Measurements from ENCODE around the gene POLR3A. TPM values are rescaled to one million over a fixed set of nuclear protein-coding genes. Genes with fewer than 3 reads are reported as not detected.
A peak's percentile ranks its signal among the peaks of the same experiment; 100 is the strongest.
"Not testable (repeated sequence)": the region's sequence is repeated elsewhere in the genome, so short reads cannot be mapped to it uniquely, and the experiment has no call there.

The POLR3A gene
- 10 to 100 TPM in 1 of 4 donors, 1 to 10 TPM in 3; 8.2 to 10.2 (median 9.2) TPM for total RNA-seq
- polyA plus RNA-seq, result 3.9 TPM
- long read RNA-seq, donor 1, full-length matches to known transcripts, result 3 of 20 reads
- long read RNA-seq, donor 1, partial matches to known transcripts, result 14 of 20 reads
- long read RNA-seq, donor 1, other reads (novel, unspliced or antisense), result 3 of 20 reads
- long read RNA-seq, donor 2, full-length matches to known transcripts, result 1 of 13 reads
- long read RNA-seq, donor 2, partial matches to known transcripts, result 9 of 13 reads
- long read RNA-seq, donor 2, other reads (novel, unspliced or antisense), result 3 of 13 reads
- long read RNA-seq, donor 3, full-length matches to known transcripts, result 3 of 22 reads
- long read RNA-seq, donor 3, partial matches to known transcripts, result 12 of 22 reads
- long read RNA-seq, donor 3, other reads (novel, unspliced or antisense), result 7 of 22 reads
- long read RNA-seq, donor 4, full-length matches to known transcripts, result 1 of 9 reads
- long read RNA-seq, donor 4, partial matches to known transcripts, result 7 of 9 reads
- long read RNA-seq, donor 4, other reads (novel, unspliced or antisense), result 1 of 9 reads

DNA sequence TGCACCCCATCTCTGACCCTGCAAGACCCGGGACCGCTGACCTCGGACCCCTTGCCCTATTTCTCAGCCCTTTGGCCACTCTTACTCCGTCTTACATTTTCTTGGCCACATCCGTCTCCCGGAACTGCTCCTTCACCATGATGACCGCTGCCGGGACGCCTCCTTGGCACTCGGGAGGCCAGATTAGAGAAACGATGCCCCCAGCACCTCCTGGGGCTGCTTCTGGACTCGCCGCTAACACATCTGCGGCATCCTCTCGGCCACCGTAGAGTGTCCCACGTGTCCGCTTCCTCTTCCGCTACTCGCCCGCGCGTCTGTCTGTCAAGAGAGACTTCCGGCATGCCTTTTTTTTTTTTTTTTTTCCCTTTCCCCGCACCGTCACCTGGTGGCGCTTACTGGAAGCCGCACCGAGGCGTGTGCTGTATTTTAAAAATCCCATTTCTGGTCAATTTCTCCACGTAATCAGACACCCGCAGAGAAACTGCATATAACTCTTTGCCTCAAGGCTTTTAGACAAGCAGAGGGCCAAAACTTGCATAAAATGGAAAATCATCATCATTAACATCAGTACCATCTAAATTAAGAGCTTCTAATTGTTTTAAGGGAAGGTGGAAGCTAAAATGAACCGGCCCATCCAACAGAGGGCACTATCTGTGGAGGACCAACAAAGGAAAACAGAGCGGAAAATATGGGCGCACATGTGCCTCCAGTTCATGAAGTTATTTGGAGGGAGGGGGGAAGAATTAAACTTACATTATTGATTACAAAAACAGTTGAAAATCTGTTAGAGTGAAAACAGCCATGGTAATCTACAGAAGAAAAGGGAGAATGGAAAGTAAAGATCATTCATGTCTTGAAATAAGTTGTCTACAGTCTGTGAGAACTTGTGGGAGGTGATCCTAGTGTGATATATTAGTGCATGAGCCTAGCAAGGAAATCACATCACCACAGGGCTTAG is at the start of gene POLR3A:
TSS of gene POLR3A (minus strand) at position 247 of the 958 bp plus-strand sequence. CDS start at position 139, 108 bp downstream.
- ATAC-seq (peak; percentile 81 to 83), DNase-seq (peak; percentile 98 to 99 (median 98))
- Histone ChIP-seq H3K4me3 (ENCODE audit: low read length) (peak within 1 kb of the TSS; percentile 88), H3K27ac (ENCODE audit: low read length) (peak within 1 kb of the TSS; percentile 67), H3K27me3 (ENCODE audit: control insufficient read depth, insufficient read depth) (no peaks in the 10 kb centered on the region), H3K4me1 (ENCODE audit: control insufficient read depth, insufficient read depth, low read length) (peaks cover 5% of the 10 kb centered on the region), H3K9me3 (ENCODE audit: control insufficient read depth, low read length) (no peaks in the 10 kb centered on the region)
- under 1% methylated on average over 35 of the region's 35 CpGs for WGBS
- intact Hi-C loops (cut with DNase I), result no loop called here

- WGBS, result 87% methylated on average over 4 of the region's 4 CpGs
- no peak for DNase-seq
- intact Hi-C loops (cut with DNase I), result loop anchor here in 1 of 4 donors (10.0 kb wide), 1 partner anchor 106 kb away; no protein-coding TSS in a partner anchor
Measured at GRCh38 chr10:78078539-78079330, 49.4 kb upstream of the POLR3A start.

GRCh38 chr10:78075806-78076205 is 46.5 kb upstream of the POLR3A start:
- DNase-seq; H3K27ac ChIP-seq (ENCODE audit: low read length); H3K4me3 ChIP-seq (ENCODE audit: low read length); H3K9me3 ChIP-seq (ENCODE audit: control insufficient read depth, low read length); ATAC-seq; H3K4me1 ChIP-seq (ENCODE audit: control insufficient read depth, insufficient read depth, low read length); H3K27me3 ChIP-seq (ENCODE audit: control insufficient read depth, insufficient read depth): not testable (repeated sequence)
- intact Hi-C loops (cut with DNase I), result loop anchor here in 1 of 4 donors (10.0 kb wide), 1 partner anchor 109 kb away; no protein-coding TSS in a partner anchor
- 97% methylated on average over 26 of the region's 29 CpGs for WGBS

More at GRCh38 chr10:78078539-78079330, 49.4 kb upstream of the POLR3A start:
- no peak for ATAC-seq
- no peaks in the 10 kb centered on the region for H3K9me3 ChIP-seq (ENCODE audit: control insufficient read depth, low read length)
- no peaks in the 10 kb centered on the region for H3K27me3 ChIP-seq (ENCODE audit: control insufficient read depth, insufficient read depth)
- H3K4me3 ChIP-seq (ENCODE audit: low read length), result no peak overlapping the region
- no peaks in the 10 kb centered on the region for H3K4me1 ChIP-seq (ENCODE audit: control insufficient read depth, insufficient read depth, low read length)
- H3K27ac ChIP-seq (ENCODE audit: low read length), result no peak overlapping the region

- intact Hi-C loops (cut with DNase I), result loop anchor here in 1 of 4 donors (10.0 kb wide), 1 partner anchor 112 kb away; no protein-coding TSS in a partner anchor
- H3K4me3 ChIP-seq (ENCODE audit: low read length), result no peak overlapping the region
- ATAC-seq, result no peak
Measured at GRCh38 chr10:78072504-78072903, 43.2 kb upstream of the POLR3A start.

GRCh38 chr10:78071857-78072179 is 42.5 kb upstream of the POLR3A start:
- ATAC-seq (peak in 1 of 2 donors; percentile 24), DNase-seq (no peak)
- Histone ChIP-seq H3K27me3 (ENCODE audit: control insufficient read depth, insufficient read depth) (no peaks in the 10 kb centered on the region), H3K9me3 (ENCODE audit: control insufficient read depth, low read length) (no peaks in the 10 kb centered on the region), H3K4me3 (ENCODE audit: low read length) (no peak overlapping the region), H3K27ac (ENCODE audit: low read length) (no peak overlapping the region), H3K4me1 (ENCODE audit: control insufficient read depth, insufficient read depth, low read length) (peaks cover 2% of the 10 kb centered on the region)
- intact Hi-C loops (cut with DNase I), result loop anchor here in 1 of 4 donors (10.0 kb wide), 1 partner anchor 113 kb away; no protein-coding TSS in a partner anchor
- WGBS, result 87% methylated on average over 4 of the region's 4 CpGs

More at GRCh38 chr10:78072504-78072903, 43.2 kb upstream of the POLR3A start:
- Histone ChIP-seq H3K4me1 (ENCODE audit: control insufficient read depth, insufficient read depth, low read length) (peaks cover 2% of the 10 kb centered on the region), H3K27ac (ENCODE audit: low read length) (no peak overlapping the region), H3K9me3 (ENCODE audit: control insufficient read depth, low read length) (no peaks in the 10 kb centered on the region), H3K27me3 (ENCODE audit: control insufficient read depth, insufficient read depth) (no peaks in the 10 kb centered on the region)
- DNase-seq, result no peak

DNA sequence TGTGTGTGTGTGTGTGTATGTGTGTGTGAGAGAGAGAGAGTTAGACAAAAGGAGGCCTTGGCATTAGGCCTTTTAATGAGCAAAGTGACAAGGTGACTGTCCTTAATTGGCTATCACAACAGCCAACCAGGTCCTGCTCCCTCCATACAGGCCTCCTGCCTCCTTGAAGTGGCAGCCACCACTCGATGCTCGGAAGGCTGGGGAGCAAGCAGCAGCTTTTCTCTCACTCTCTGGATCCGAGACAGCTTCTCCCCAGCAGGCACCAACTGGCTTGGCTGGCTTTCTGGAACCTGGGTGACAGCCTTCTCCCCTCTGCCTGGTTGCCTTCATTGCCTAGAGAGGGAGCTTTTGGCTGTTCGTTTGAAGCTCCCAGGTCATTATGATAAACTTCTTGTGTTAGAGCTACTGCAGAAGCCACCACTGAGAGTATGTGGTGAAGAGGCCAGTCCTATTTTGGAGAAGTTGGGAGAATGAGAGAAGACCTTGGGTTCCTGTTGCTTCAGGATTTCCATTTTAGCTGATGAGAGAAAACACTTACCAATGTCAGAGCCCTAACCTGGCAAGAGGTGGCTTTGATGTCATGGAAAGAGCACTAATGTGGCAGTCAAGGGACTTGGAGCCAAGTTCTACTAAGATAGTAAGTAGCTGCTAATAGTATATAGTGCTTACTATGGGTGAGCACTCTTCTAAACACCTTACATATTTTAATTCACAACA is 42.0 kb upstream of the POLR3A start:
- DNase-seq (no peak), ATAC-seq (peak in 1 of 2 donors; percentile 59)
- no peak overlapping the region for H3K27ac ChIP-seq (ENCODE audit: low read length)
- intact Hi-C loops (cut with DNase I), result loop anchor here in 1 of 4 donors (10.0 kb wide), 1 partner anchor 114 kb away; no protein-coding TSS in a partner anchor
- 35% methylated on average over 4 of the region's 4 CpGs for WGBS
- H3K9me3 ChIP-seq (ENCODE audit: control insufficient read depth, low read length), result no peaks in the 10 kb centered on the region
- peaks cover 2% of the 10 kb centered on the region for H3K4me1 ChIP-seq (ENCODE audit: control insufficient read depth, insufficient read depth, low read length)
- no peaks in the 10 kb centered on the region for H3K27me3 ChIP-seq (ENCODE audit: control insufficient read depth, insufficient read depth)
- no peak overlapping the region for H3K4me3 ChIP-seq (ENCODE audit: low read length)

GRCh38 chr10:78070726-78071125 is 41.4 kb upstream of the POLR3A start:
- Histone ChIP-seq H3K27me3 (ENCODE audit: control insufficient read depth, insufficient read depth) (no peaks in the 10 kb centered on the region), H3K4me3 (ENCODE audit: low read length) (no peak overlapping the region), H3K27ac (ENCODE audit: low read length) (no peak overlapping the region), H3K4me1 (ENCODE audit: control insufficient read depth, insufficient read depth, low read length) (peaks cover 2% of the 10 kb centered on the region), H3K9me3 (ENCODE audit: control insufficient read depth, low read length) (no peaks in the 10 kb centered on the region)
- intact Hi-C loops (cut with DNase I), result loop anchor here in 1 of 4 donors (10.0 kb wide), 1 partner anchor 114 kb away; no protein-coding TSS in a partner anchor
- 82% methylated on average over 5 of the region's 5 CpGs for WGBS
- ATAC-seq (peak in 1 of 2 donors; percentile 17), DNase-seq (no peak)

DNA sequence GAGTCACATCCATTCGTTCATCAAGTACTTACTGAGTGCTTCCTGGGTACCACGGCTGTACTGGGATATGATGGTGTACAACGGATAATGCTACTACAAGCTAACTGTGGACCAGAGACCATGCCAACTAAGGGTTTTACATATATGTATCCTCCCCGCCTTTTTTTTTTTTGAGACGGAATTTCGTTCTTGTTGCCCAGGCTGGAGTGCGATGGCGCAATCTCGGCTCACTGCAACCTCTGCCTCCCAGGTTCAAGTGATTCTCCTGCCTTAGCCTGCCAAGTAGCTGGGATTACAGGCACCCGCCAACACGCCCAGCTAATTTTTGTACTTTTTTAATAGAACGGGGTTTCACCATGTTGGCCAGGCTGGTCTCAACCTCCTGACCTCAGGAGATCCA is 40.7 kb upstream of the POLR3A start:
- 92% methylated on average over 12 of the region's 12 CpGs for WGBS
- not testable (repeated sequence) for H3K4me1 ChIP-seq (ENCODE audit: control insufficient read depth, insufficient read depth, low read length); H3K27me3 ChIP-seq (ENCODE audit: control insufficient read depth, insufficient read depth); ATAC-seq; H3K4me3 ChIP-seq (ENCODE audit: low read length); H3K27ac ChIP-seq (ENCODE audit: low read length); H3K9me3 ChIP-seq (ENCODE audit: control insufficient read depth, low read length); DNase-seq
- intact Hi-C loops (cut with DNase I), result loop anchor here in 1 of 4 donors (10.0 kb wide), 1 partner anchor 115 kb away; no protein-coding TSS in a partner anchor

DNA sequence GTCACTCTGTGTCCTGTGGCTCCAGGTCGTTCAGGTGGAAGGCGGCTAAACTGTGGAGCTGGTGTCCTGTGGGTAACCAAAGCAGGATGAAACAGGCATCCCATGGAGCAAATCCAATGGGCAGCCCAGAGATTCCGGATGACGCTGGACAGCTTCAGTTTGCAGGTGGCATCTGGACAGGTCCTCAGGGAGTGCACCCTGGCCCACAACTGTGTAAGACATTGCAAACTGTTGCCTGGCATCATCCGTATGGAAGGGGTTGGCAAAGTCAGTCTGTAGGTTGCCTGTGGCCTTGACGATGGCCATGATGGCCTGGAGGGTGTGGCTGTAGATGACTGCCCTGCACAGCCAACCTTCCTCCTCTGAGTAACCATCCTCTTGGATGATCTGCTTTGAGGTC is 39.8 kb upstream of the POLR3A start:
- no peak overlapping the region for H3K27ac ChIP-seq (ENCODE audit: low read length)
- intact Hi-C loops (cut with DNase I), result no loop called here
- H3K4me3 ChIP-seq (ENCODE audit: low read length), result no peak overlapping the region
- no peaks in the 10 kb centered on the region for H3K9me3 ChIP-seq (ENCODE audit: control insufficient read depth, low read length)
- WGBS, result 96% methylated on average over 6 of the region's 6 CpGs
- H3K27me3 ChIP-seq (ENCODE audit: control insufficient read depth, insufficient read depth), result no peaks in the 10 kb centered on the region
- H3K4me1 ChIP-seq (ENCODE audit: control insufficient read depth, insufficient read depth, low read length), result peaks cover 2% of the 10 kb centered on the region
- ATAC-seq (no peak), DNase-seq (no peak)

Data from right cardiac atrium (tissue), 5 donors.